HS-27A (cell line): ENCODE data around the gene PLEKHA7.

Experiments
- DNase-seq: peaks from one replicate; pipeline ENCODE4 v3.0.0-alpha.2; 2012; ENCODE audit warnings: low read depth, missing footprints

PLEKHA7 gene

DNA sequence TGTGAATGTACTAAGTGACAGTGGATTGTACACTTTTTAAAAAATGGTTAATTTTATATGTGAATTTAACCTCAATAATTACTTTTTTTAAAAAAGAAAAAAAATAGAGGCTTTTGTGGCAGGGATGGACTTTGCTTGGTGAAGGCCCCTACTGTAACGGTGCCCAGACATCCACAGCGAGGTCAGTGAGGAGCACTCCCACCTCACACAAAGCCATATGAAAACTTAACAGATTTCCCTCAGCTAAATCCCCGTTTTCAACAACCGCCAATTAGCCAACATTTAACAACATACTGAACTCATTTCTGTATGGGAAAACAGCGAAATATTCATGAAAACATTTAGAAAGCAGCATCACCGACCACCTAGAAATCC lies 276.4 kb downstream of the PLEKHA7 start:
- no peak for DNase-seq
